ENCODE results near the gene TMEM143.

DNA sequence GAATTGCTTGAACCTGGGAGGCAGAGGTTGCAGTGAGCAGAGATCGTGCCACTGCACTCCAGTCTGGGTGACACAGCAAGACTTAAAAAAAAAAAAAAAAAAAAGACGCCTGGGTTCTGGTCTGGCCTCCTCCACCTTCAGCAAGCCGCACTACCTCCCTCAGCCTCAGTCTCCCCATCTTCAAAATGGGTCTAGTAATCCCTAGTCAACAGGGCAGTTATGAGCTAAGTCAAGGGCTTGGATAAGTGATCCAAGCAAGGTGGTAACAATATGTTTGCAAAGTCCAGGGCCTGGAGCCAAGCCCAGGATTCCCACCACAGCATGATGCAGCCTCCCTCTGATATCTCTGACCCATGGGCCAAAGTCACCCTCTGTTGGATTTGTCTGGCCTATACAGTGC is 23.2 kb upstream of the TMEM143 start:
- TF ChIP-seq, protein P1, sequence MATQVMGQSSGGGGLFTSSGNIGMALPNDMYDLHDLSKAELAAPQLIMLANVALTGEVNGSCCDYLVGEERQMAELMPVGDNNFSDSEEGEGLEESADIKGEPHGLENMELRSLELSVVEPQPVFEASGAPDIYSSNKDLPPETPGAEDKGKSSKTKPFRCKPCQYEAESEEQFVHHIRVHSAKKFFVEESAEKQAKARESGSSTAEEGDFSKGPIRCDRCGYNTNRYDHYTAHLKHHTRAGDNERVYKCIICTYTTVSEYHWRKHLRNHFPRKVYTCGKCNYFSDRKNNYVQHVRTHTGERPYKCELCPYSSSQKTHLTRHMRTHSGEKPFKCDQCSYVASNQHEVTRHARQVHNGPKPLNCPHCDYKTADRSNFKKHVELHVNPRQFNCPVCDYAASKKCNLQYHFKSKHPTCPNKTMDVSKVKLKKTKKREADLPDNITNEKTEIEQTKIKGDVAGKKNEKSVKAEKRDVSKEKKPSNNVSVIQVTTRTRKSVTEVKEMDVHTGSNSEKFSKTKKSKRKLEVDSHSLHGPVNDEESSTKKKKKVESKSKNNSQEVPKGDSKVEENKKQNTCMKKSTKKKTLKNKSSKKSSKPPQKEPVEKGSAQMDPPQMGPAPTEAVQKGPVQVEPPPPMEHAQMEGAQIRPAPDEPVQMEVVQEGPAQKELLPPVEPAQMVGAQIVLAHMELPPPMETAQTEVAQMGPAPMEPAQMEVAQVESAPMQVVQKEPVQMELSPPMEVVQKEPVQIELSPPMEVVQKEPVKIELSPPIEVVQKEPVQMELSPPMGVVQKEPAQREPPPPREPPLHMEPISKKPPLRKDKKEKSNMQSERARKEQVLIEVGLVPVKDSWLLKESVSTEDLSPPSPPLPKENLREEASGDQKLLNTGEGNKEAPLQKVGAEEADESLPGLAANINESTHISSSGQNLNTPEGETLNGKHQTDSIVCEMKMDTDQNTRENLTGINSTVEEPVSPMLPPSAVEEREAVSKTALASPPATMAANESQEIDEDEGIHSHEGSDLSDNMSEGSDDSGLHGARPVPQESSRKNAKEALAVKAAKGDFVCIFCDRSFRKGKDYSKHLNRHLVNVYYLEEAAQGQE (IDR thresholded peaks at IDR 0.05; ENCODE audit: low read depth) = no peak
- TF ChIP-seq MAX (IDR thresholded peaks at IDR 0.05) (no peak), TAF1 (IDR thresholded peaks at IDR 0.05; ENCODE audit: low read depth) (no peak), CEBPB (IDR thresholded peaks at IDR 0.05) (no peak), NFIC (IDR thresholded peaks at IDR 0.05) (no peak), EP300 (IDR thresholded peaks at IDR 0.05; ENCODE audit: borderline replicate concordance) (no peak), YY1 (IDR thresholded peaks at IDR 0.05; ENCODE audit: low read depth) (no peak), RAD21 (IDR thresholded peaks at IDR 0.05; ENCODE audit: low read depth) (no peak)

All from Ishikawa (cell line).